H1 (cell line): Measurements from ENCODE around the gene CCDC18. TPM values are rescaled to one million over a fixed set of nuclear protein-coding genes. Genes with fewer than 3 reads are reported as not detected.

Experiments
- ASH2L ChIP-seq: fragments of 200-600, 300-600 bp; sonication (generic); IDR thresholded peaks from one replicate; pipeline ENCODE4 v1.7.1; 2017; ENCODE audit warnings: low read length
- CBX5 ChIP-seq: fragments of 300-800, 300-1000 bp; sonication (generic); IDR thresholded peaks from 2 replicates; pipeline ENCODE4 v1.7.1; 2016; ENCODE audit warnings: antibody characterized with exemption, low read length, low read depth
- CEBPB ChIP-seq: IDR thresholded peaks from 2 replicates; pipeline ENCODE4 v1.6.1; 2012; ENCODE audit warnings: low read depth, low read length
- CHD1 ChIP-seq: IDR thresholded peaks from 2 replicates; pipeline ENCODE4 v1.6.1; 2012; ENCODE audit warnings: low read depth, low read length, improper control_type of control experiment
- CREB1 ChIP-seq: IDR thresholded peaks from 2 replicates; pipeline ENCODE4 v1.6.1; 2012; ENCODE audit warnings: inconsistent platforms
- CTBP2 ChIP-seq: IDR thresholded peaks from 2 replicates; pipeline ENCODE4 v1.7.0; 2011; ENCODE audit warnings: borderline replicate concordance, mild to moderate bottlenecking, moderate library complexity, mixed read lengths, low read length; ENCODE audit not compliant: insufficient read depth, insufficient read length
- EP300 ChIP-seq, 2 experiments: IDR thresholded peaks; 1 replicate in 1 of 2; 2 replicates in 1 of 2; pipeline ENCODE4 v1.6.1; 2011 to 2012; ENCODE audit warnings: low read depth in 2 of 2, low read length in 2 of 2, mild to moderate bottlenecking in 2 of 2, borderline replicate concordance in 1 of 2, inconsistent platforms in 1 of 2, moderate library complexity in 1 of 2
- HDAC2 ChIP-seq, 2 experiments: fragments of 300-600 bp in 1 of 2; sonication (generic) in 1 of 2; IDR thresholded peaks; 2 replicates each; pipeline ENCODE4 v1.6.1; 2011 to 2012; ENCODE audit warnings: low read depth in 2 of 2, low read length in 2 of 2, mild to moderate bottlenecking in 2 of 2, moderate library complexity in 2 of 2, borderline replicate concordance in 1 of 2, inconsistent platforms in 1 of 2
- JUN ChIP-seq: IDR thresholded peaks from 2 replicates; pipeline ENCODE4 v1.6.1; 2011; ENCODE audit warnings: low read depth, mild to moderate bottlenecking, improper control_type of control experiment, low read length
- KDM1A ChIP-seq: fragments of 200-600, 300-600 bp; sonication (generic); IDR thresholded peaks from 2 replicates; pipeline ENCODE4 v1.7.1; 2016; ENCODE audit warnings: mild to moderate bottlenecking, low read length, borderline replicate concordance
- KDM4A ChIP-seq: IDR thresholded peaks from one replicate; pipeline ENCODE4 v1.7.1; 2012; ENCODE audit warnings: low read depth, mild to moderate bottlenecking, moderate library complexity, low read length, inconsistent platforms; ENCODE audit not compliant: severe bottlenecking
- MAX ChIP-seq: IDR thresholded peaks from 2 replicates; pipeline ENCODE4 v1.6.1; 2012; ENCODE audit warnings: inconsistent platforms
- NANOG ChIP-seq: IDR thresholded peaks from 2 replicates; pipeline ENCODE4 v1.6.1; 2011; ENCODE audit warnings: low read length, low read depth, mild to moderate bottlenecking, inconsistent platforms; ENCODE audit not compliant: insufficient read depth, poor library complexity, severe bottlenecking
- SAP30 ChIP-seq: fragments of 300-600 bp; sonication (generic); IDR thresholded peaks from 2 replicates; pipeline ENCODE4 v1.7.1; 2012; ENCODE audit warnings: low read length, moderate library complexity, mild to moderate bottlenecking, inconsistent platforms; ENCODE audit not compliant: insufficient read depth, insufficient replicate concordance
- SIRT6 ChIP-seq: IDR thresholded peaks from one replicate; pipeline ENCODE4 v1.7.1; 2012; ENCODE audit warnings: low read length, inconsistent platforms
- ZNF274 ChIP-seq: IDR thresholded peaks from 2 replicates; pipeline ENCODE4 v1.7.0; 2012; ENCODE audit warnings: low read length, borderline replicate concordance; ENCODE audit errors: extremely low read depth
- polyA plus RNA-seq, 7 experiments: library from polyadenylated mRNA; depleted of rRNA in 3 of 7; stranded (reverse) in 5 of 7; unstranded in 2 of 7; fragments of >200 nt in 5 of 7; fragments of 200-250 nt in 2 of 7; gene quantifications; 1 replicate in 5 of 7; 2 replicates in 1 of 7; 4 replicates in 1 of 7; pipeline versions ENCODE4 v1.2.1 to v1.2.3, GENCODE V29; 2011 to 2013; ENCODE audit warnings: missing spikeins in 2 of 7, mixed read lengths in 2 of 7
- total RNA-seq: library from RNA; stranded (reverse); fragmentation: NEBNext Ultra II Directional; extraction: Animal tissue kit (Norgen Biotek cat#: 25700); gene quantifications from 2 replicates; pipeline ENCODE4 v1.2.1, GENCODE V29; 2021

The CCDC18 gene
- total and polyA plus RNA-seq, 2 of the 8 experiments (the other 6 are each of a cell fraction or from before 2014, with no cell fraction given): 3.0 to 21.2 TPM

GRCh38 chr1:93132638-93133037 is 47.9 kb upstream of the CCDC18 start (continued):
- TF ChIP-seq CTBP2: no peak
- no peak for TF ChIP-seq ASH2L
- no peak for TF ChIP-seq CBX5
- no peak for TF ChIP-seq ZNF274
- no peak for TF ChIP-seq EP300 (IDR thresholded peaks at IDR 0.05; ENCODE audit: borderline replicate concordance in 1 of 2, low read depth in 2 of 2, low read length in 2 of 2)
- no peak for TF ChIP-seq CEBPB
- no peak for TF ChIP-seq KDM1A
- no peak for TF ChIP-seq CREB1
- TF ChIP-seq SIRT6: no peak
- no peak for TF ChIP-seq NANOG
- TF ChIP-seq MAX: no peak
- no peak for TF ChIP-seq KDM4A
- no peak for TF ChIP-seq HDAC2 (IDR thresholded peaks at IDR 0.05; ENCODE audit: borderline replicate concordance in 1 of 2, low read depth in 2 of 2, low read length in 2 of 2)
- no peak for TF ChIP-seq SAP30
- no peak for TF ChIP-seq CHD1
- TF ChIP-seq JUN: no peak
